Myocyte (in vitro differentiated cells): Measurements from ENCODE around the gene CEP120. TPM values are rescaled to one million over a fixed set of nuclear protein-coding genes. Genes with fewer than 3 reads are reported as not detected.
A peak's percentile ranks its signal among the peaks of the same experiment; 100 is the strongest.
"Not testable (repeated sequence)": the region's sequence is repeated elsewhere in the genome, so short reads cannot be mapped to it uniquely, and the experiment has no call there.

Experiments
- DNase-seq: peaks from one replicate; pipeline ENCODE4 v3.0.0-alpha.2; 2012; ENCODE audit warnings: low read depth
- polyA plus RNA-seq: library from polyadenylated mRNA; unstranded; fragments of >200 nt; gene quantifications from one replicate; pipeline ENCODE4 v1.2.1, GENCODE V29; 2012; ENCODE audit warnings: missing spikeins
- total RNA-seq: library from RNA; depleted of rRNA; stranded (reverse); fragments of >200 nt; gene quantifications from 2 replicates; pipeline ENCODE4 v1.2.3, GENCODE V29; 2014

Gene CEP120
- total RNA-seq: 9.1 and 12.1 TPM in 2 replicates
- 3.3 TPM for polyA plus RNA-seq

GRCh38 chr5:123423278-123424149, at the start of gene CEP120:
Gene CEP120 (minus strand): TSS chr5:123423403. CDS start chr5:123422998, 405 bp downstream.
- DNase-seq: peak; percentile 100

DNA sequence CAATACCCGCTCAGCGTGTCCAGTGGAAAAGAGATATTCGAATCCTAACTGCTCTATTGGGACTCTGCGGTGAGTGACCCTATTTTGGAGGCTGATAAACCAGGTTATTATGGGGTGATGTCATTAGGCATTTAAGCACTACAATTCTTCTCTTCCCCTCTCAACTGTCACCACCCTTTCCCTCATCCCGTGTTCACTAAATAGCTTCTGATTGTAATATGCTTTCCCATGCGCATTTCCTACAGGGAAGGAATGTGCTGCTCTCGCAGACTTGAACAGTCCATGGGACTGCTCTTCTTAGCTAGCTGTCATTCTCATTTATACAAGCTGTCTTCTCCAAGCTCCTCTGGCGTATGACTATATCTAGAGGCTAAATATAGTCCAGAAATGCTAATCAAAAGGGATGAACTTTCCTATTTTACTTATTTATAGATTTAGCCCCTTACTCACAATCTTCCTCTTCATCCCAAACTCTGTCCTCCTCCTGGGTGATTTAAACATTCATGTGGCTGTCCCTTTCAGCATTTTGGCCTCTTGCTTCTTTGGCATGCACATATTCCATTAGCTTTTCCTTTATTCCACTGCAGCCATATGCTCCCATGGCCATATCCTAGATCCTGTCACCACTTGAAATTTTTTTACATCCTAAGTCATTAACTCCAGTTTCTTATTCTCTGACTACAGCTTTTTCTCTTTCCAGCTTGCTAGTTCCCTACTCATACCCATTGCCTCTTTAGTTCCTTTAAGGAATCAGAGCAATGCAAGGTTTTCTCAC, 49.1 kb upstream of the CEP120 start:
- no peak for DNase-seq

GRCh38 chr5:123471385-123471784, 48.2 kb upstream of the CEP120 start:
- DNase-seq: no peak

GRCh38 chr5:123466839-123467238, 43.6 kb upstream of the CEP120 start:
- DNase-seq: not testable (repeated sequence)

- no peak for DNase-seq
Measured at GRCh38 chr5:123460296-123460729, 37.1 kb upstream of the CEP120 start.

GRCh38 chr5:123458994-123459393, 35.8 kb upstream of the CEP120 start:
- DNase-seq: not testable (repeated sequence)

DNA sequence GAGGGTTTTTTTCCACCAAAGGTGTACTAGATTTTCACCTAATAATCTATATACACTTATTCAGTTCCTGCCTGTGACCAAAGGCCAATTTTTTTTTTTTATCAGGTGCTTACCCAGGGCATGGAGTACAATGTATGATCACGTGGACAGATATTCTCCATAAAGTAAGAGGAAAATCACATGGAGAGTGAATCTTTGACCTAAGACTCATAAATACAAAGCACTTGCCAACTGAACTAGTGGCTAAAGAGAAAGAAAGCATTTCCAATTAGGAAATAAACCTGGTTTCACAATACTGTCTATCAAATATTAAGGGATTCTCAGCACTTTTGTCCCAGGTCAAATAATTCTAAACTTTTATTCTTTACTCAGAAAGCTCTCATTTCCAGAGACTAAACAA, 33.0 kb upstream of the CEP120 start:
- DNase-seq: no peak

DNA sequence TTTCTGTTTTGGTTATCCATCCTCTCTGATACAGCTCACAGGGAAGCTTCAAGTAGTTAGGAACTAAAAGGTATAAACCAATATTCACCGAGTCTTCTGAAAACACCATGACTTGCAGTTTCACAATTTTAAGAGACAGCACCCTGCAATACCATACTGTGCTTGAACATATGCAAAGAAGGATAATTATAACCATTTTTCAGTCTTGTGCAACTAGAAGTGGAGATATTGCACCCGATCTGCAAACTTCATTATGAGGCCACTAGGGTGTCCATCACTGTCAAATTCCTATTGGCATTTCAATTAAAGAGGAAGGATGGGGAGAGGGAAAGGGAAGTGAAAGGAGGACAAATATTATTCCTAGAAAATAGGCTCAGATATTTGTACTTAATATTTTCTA, 32.4 kb upstream of the CEP120 start:
- no peak for DNase-seq

- DNase-seq: no peak
Measured at GRCh38 chr5:123455095-123455494, 31.9 kb upstream of the CEP120 start.

DNA sequence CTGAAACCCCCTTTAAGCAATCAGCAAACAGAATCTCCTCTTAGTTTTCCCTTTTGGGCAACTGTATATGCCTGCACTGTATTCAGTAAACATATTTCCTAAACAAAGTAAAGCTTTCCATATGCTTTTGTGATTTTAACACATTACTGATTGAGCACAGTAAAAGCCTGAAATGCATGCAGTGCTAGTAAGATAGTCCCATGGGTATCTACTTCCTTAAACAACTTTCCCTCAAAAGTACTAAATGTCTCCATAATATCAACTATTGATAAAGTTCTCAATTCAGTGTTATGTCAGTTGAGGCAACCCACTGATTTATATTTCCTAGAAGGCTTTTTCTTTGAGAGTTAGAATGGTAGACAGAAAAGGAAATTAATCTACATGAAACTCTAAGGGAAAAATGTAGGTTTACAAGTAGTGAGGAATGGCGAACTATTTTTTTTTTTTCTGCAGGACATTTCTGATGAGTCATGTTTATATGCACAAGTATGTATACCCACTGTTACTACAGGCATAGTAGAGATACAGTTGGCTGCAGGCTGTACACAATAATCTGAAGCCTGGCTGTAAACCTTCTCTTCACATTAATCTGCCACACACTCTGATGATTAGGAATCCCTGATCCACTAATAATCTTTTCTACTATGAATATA, 31.2 kb upstream of the CEP120 start:
- no peak for DNase-seq

- no peak for DNase-seq
Measured at GRCh38 chr5:123452401-123452800, 29.2 kb upstream of the CEP120 start.

GRCh38 chr5:123451047-123451446, 27.8 kb upstream of the CEP120 start:
- no peak for DNase-seq

DNA sequence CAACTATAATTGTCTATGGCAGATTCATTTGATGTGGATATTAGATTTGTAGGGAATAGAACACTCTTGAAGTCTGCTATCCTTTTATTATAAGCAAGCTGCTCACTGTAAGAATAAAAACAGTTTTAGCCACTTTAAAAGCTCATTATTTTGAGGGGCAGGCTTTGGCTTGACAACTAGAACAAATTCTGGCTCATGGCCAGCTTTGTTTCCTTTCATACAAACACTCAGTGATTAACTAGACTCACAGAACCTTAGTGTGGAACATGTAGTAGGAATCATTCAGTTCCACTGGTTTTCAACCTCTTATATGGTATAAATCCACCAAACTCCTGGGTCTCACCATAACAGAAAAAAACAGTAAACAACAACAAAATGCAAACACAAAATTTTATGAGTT, 27.4 kb upstream of the CEP120 start:
- DNase-seq: peak; percentile 51

DNA sequence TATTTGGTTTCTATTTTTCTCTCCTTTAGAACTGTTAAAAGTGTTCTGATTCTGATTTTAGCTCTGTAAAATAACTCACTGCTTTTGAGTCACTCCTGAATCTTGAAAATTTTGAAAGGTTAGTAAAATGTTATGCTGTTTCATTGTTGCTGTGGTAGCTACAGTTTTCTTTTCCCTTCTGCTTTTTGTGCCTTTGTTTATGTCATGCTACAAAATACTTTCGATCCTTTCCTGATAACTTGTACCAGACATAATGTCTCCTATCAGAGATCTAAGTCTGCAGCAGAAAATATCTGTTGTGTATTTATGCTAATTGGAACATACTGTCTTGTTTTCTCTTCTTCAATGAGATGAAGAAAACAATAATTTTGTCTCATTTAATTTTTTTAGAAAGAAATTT, 26.9 kb upstream of the CEP120 start:
- DNase-seq: no peak

GRCh38 chr5:123449424-123449974, 26.3 kb upstream of the CEP120 start:
- DNase-seq: peak; percentile 24

DNA sequence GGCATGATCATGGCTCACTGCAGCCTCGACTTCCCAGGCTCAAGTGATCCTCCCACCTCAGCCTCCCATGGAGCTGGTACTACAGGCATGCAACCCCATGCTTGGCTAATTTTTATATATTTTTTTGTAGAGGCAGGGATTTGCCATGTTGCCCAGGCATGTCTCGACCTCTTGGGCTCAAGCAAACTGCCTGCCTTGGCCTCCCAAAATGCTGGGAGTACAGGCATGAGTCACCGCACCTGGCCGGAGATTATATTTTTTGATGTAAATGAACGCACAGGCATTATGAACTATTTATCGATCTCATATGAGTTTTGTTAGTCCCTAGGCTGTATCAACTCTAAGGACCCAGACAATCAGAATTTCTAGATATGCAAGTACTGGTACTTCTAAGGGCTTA, 25.5 kb upstream of the CEP120 start:
- no peak for DNase-seq

GRCh38 chr5:123448017-123448617, 24.9 kb upstream of the CEP120 start:
- DNase-seq: no peak

DNA sequence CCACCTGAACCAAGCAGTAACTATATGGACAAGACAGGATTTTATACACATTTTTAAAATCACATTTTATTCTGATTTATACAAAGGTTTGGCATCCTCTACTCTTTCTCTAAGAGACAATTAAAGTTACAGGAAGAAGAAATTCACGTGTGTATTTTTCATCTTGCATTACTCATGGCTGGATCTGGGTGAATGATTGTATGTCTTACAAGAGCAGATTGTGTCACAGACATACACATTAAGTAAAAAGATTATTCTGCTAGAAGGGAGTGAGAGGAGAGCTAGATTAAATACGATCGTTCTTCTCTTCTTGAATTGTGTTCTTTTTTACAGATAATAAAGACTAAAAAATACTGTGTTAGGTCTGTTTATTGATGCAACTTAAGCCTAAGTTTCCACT, 20.8 kb upstream of the CEP120 start:
- no peak for DNase-seq

- DNase-seq: no peak
Measured at GRCh38 chr5:123441408-123441807, 18.2 kb upstream of the CEP120 start.

- DNase-seq: no peak
Measured at GRCh38 chr5:123440456-123441181, 17.4 kb upstream of the CEP120 start.
